ENCODE measurements around the gene BICD2.

DNA sequence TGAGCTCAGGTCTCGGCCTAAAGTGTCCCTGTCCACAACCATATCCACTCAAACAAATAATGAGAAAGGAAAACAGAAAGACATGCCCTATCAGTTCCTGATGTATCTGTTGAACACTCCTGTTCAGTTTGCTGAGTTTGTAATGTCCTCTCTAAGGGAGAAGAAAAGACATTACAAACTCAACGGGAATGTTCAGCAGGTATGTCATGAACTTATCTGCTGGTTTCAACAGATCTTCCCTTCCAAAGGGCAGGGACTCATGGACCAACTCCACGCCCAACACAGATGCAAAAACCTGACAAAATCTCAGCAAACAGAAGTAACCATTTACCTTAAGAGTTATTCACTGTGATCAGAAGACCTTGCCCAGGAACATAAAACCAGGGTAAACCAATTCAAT is 23.7 kb downstream of the BICD2 start:
- TF ChIP-seq, protein P1, sequence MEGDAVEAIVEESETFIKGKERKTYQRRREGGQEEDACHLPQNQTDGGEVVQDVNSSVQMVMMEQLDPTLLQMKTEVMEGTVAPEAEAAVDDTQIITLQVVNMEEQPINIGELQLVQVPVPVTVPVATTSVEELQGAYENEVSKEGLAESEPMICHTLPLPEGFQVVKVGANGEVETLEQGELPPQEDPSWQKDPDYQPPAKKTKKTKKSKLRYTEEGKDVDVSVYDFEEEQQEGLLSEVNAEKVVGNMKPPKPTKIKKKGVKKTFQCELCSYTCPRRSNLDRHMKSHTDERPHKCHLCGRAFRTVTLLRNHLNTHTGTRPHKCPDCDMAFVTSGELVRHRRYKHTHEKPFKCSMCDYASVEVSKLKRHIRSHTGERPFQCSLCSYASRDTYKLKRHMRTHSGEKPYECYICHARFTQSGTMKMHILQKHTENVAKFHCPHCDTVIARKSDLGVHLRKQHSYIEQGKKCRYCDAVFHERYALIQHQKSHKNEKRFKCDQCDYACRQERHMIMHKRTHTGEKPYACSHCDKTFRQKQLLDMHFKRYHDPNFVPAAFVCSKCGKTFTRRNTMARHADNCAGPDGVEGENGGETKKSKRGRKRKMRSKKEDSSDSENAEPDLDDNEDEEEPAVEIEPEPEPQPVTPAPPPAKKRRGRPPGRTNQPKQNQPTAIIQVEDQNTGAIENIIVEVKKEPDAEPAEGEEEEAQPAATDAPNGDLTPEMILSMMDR (IDR thresholded peaks at IDR 0.05; ENCODE audit: insufficient read depth, low read depth, low read length): no peak
- no peak for TF ChIP-seq EZH2 (IDR thresholded peaks at IDR 0.05; ENCODE audit: insufficient read depth, low read length)
